HT-29 (cell line): ENCODE measurements around the gene DEFB125. TPM values are rescaled to one million over a fixed set of nuclear protein-coding genes. Genes with fewer than 3 reads are reported as not detected.
"Not testable (repeated sequence)": the region's sequence is repeated elsewhere in the genome, so short reads cannot be mapped to it uniquely, and the experiment has no call there.

ENCODE experiments used
- DNase-seq: peaks from one replicate; pipeline ENCODE4 v3.0.0-alpha.2; 2015; ENCODE audit warnings: low spot score
- total RNA-seq: library from RNA; depleted of rRNA; stranded (reverse); fragments of >200 nt; shearing (Covaris generic); gene quantifications from 2 replicates; pipeline ENCODE4 v1.2.3, GENCODE V29; 2014; rRNA removed

Gene DEFB125, protein sequence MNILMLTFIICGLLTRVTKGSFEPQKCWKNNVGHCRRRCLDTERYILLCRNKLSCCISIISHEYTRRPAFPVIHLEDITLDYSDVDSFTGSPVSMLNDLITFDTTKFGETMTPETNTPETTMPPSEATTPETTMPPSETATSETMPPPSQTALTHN
- total RNA-seq: not detected in 2 replicates

DNA sequence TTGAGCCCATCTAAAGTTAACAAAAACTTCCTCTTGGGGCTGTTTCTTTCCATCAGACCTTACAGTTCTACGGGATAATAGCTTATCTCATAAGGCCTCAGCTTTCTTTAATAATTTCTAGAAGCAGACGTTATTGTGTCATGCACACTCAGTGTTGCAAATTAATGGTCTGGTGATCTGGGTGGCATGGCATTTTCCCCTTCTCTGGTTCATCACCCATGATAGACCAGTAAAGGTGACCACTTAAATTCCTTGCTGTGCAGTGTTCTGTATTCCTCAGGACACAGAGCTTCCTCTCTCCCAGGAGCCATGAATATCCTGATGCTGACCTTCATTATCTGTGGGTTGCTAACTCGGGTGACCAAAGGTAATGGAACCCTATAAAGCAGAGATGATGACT is at the start of gene DEFB125:
Gene DEFB125 (plus strand): TSS at position 272 of the 400 bp plus-strand sequence. CDS start 38 bp downstream, at position 310.
- DNase-seq: no peak

DNA sequence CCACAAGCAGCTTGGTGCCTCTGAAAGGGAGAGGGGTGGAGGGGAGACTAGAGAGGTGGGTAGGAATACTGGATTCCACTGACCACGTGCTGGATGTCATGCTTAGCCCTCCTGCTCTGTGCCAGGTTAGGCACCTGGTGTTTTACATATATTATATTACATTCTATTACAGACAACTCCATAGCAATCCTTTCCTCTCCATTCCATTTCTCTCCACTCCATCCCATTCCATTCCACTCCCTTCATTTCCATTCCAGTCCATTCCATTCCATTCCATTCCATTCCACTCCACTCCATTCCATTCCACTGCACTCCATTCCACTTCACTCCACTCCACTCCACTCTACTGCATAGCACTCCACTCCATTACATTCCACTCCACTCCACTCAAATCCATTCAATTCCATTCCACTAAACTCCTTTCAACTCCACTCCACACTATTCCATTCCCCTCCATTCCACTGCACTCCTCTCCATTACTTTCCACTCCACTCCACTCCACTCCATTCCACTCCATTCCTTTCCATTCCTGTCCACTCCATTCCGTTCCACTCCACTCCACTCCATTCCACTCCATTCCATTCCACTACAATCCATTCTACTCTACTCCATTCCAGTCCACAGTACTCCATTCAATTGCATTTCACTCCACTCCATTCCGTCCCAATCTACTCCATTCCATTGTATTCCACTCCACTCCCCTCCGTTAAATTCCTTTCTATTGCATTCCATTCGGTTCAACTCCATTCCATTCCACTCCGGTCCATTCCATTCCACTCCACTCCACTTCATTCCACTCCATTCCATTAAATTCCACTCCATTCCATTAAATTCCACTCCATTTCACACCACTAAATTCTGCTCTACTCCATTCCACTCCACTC is 27.2 kb upstream of the DEFB125 start:
- DNase-seq: no peak

DNA sequence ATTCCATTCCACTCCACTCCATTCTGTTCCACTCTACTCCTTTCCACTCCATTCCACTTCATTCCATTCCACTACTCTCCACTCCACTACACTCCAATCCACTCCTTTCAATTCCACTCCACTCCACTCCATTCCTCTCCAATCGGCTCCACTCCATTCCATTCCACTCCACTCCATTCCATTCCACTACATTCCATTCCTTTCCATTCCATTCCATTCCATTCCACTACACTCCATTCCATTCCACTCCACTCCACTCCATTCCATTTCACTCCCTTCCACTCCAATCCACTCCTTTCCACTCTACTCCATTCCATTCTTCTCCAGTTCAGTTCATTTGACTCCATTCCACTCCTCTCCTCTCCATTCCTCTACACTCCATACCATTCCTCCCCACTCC is 26.2 kb upstream of the DEFB125 start:
- DNase-seq: no peak

DNA sequence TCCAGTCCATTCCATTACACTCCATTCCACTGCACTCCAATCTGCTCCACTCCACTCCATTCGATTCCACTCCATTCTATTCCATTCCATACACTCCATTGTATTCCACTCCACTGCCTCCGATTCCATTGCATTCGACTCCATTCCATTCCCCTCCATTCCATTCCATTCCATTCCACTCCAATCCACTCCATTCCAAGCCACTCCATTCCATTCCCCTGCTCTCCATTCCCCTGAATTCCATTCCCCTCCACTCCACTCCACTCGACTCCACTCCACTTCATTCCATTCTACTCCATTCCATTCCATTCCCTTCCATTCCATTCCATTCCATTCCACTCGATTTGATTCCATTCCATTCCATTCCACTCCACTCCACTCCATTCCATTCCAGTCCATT is 25.7 kb upstream of the DEFB125 start:
- no peak for DNase-seq

DNA sequence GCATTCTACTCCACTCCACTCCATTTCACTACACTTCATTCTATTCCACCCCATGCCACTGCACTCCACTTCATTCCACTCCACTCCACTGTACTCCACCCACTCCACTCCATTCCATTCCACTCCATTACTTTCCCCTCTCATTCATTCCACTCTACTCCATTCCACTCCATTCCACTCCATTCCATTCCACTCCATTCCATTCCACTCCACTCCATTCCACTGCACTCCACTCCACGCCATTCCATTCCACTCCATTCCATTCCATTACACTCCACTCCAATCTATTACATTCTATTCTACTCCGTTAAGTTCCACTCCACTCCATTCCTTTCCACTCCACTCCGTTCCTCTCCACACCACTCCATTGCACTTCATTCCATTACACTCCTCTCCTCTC is 25.0 kb upstream of the DEFB125 start:
- no peak for DNase-seq

DNA sequence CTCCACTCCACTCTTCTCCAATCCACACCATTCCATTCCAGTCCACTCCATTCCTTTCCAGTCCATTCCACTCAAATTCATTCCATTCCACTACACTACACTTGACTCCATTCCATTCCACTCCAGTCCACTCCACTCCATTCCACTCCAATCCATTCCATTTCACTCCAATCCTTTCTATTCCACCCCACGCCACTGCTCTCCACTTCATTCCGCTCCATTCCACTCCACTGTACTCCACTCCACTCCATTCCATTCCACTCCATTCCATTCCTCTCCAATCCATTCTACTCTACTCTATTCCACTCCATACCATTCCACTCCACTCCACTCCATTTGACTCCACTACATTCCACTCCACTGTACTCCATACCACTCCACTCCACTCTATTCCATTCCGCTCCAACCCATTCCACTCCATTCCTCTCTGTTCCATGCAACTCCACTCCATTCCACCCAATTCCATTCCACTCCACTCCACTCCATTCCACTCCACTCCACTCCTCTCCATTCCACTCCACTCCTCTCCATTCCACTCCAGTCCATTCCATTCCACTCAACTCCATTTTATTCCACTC is 23.4 kb upstream of the DEFB125 start:
- no peak for DNase-seq

DNA sequence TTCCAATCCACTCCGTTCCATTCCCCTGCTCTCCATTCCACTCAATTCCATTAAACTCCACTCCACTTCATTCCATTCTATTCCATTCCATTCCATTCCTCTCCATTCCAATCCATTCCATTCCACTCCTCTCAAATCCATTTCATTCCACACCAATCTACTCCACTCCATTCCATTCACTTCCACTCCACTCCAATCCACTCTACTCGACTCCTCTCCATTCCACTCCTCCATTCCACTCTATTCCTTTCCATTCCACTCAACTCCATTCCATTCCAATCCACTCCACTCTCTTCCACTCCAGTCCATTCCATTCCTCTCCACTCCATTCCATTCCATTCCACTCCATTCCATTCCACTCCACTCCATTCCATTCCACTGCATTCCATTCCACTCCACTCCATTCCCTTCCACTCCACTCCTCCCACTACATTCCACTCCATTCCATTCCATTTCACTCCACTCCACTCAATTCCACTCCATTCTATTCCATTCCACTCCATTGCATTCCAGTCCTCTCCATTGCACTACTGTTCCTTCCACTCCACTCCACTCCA is 22.6 kb upstream of the DEFB125 start:
- DNase-seq: no peak

DNA sequence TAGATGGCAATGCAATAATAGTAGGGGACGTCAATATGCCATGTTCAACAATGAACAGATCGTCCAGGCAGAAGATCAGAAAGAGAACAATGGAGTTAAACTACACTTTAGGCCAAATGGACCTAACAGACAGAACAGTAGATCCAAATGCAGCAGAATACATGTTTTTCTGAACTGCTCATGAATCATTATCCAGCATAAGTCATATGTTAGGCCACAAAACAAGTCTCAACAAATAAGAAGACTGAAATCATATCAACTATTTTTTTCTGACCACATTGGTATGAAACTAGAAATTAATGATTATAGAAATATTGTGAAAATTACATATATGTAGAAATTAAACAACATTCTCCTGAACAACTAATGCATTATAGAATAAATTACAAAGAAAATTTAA is 10.2 kb upstream of the DEFB125 start:
- no peak for DNase-seq

DNA sequence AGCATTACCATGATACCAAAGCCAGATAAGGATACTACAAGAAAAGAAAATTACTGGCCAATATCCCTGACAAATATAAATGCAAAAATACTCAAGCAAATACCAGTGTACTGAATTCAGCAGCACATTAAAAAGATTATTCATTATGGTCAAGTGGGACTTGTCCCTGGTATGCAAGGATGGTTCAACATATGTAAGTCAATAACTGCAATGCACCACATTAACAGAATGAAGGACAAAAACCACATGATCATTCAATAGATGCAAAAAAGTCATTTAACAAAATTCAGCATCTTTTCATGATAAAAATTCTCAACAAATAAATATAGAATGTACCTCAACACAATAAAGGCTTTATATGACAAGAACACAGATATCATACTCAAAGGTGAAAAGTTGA is 9.1 kb upstream of the DEFB125 start:
- DNase-seq: no peak

DNA sequence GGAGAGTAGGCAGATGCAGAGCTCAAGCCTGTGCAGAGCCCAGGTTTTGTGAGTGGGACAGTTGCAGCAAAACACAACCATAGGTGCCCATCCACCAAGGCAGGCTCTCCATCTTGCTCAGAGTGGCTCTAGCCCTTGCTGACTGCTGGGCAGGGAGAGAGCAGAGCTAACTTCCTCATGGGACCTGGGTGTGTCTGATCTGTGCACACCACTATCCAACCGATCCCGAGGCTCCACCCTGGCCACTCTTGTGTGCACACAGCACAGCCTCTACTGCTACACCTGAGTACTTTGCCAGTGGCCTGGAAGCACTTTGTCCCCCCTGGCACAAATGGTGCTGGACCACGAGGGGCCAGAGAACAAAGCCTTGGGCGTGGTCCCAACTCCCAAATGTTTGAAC is 7.9 kb upstream of the DEFB125 start:
- DNase-seq: no peak

DNA sequence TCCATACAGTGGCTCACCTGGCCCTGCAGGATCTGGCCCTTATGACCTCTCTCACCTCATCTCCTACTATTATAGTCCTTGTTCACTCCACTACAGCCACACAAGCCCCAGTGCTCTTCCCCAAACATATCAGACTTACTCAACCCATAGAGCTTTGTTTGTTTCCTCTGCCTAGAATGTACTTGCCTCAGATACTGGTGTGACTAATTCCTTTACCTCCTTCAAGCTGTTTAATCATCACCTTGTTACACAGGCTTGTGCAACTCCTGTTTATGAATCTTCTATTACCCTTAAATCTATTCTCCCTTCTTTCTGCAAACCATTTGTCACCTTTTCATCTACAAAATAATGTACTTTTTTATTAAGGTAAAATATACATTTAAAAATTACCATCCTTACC is 3.2 kb downstream of the DEFB125 start:
- no peak for DNase-seq

DNA sequence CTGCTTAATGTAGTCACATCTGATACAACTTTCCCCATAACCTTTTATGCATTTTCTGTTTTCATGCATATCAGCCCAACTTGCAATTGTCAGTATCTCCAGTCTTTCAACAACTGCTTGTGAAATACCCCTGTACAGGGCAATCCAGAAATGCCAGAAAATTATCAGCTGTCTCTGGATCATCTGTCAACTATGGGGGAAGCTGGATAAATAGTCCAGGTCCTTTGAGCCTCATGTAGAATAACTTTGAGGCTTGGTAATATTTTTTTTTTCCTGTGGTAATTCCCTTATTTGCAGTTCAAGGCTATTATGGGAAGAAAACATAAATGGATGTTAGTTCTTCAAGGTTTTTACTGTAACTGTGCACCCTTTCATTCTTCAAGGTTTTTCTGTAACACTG is 6.2 kb downstream of the DEFB125 start:
- DNase-seq: no peak

DNA sequence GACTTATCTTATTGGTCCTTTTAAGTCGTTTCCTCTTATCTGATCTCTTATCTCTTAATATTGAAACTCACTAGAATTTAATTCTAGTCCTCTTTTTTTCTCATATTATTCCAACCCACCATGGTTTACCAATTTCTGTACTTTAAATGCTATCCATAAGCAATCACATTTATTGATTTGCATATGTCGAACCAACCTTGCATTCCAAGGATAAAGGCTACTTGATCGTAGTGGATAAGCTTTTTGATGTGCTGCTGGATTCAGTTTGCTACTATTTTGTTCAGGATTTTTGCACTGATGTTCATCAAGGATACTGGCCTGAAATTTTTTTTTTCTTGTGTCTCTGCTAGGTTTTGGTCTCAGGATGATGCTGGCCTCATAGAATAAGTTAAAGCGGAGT is 7.7 kb downstream of the DEFB125 start:
- no peak for DNase-seq

DNA sequence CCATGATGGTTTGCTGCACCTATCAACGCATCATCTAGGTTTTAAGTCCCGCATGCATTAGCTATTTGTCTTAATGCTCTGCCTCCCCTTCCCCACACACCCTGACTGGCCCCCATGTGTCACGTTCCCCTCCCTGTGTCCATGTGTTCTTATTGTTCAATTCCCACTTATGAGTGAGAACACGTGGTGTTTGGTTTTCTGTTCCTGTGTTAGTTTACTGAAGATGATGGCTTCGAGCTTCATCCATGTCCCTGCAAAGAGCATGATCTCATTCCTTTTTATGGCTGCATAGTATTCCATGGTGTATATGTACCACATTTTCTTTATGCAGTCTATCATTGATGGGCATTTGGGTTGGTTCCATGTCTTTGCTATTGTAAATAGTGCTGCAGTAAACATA is 10.2 kb downstream of the DEFB125 start:
- DNase-seq: not testable (repeated sequence)

DNA sequence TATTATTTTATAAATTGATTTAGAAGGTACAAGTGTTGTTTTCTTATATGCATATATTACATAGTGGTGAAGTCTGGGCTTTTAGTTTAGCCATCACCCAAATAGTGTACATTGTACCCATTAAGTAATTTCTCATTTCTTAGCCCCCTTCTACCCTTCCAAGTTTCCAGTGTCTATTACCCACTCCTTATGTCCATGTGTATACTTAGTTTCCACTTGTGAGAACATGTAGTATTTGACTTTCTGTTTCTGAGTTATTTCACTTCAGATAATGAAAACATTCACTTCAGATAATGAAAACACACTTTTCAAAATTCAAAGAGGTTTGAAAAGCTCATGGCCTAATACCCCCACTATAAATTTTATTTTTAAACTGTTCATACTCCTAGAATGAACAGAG is 14.5 kb downstream of the DEFB125 start:
- DNase-seq: no peak

DNA sequence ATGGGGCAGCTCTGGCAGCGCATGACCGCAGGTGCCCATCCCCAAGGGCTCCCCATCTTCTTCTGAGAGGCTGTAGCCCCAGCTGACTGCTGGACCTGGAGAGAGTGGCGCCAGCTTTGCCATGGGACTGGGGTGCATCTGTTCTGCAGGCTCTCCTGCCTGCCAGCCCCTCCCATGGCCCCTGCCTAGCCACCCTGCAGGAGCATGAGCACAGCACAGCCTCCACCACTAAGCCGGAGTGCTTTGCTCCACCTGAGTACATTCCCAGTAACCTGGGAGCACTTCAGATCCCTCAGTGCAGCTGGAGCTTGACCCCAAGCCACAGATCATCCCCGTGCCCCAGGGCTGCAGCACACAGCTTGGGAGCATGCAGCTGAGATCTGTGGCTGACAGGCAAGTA is 16.0 kb downstream of the DEFB125 start:
- DNase-seq: no peak

DNA sequence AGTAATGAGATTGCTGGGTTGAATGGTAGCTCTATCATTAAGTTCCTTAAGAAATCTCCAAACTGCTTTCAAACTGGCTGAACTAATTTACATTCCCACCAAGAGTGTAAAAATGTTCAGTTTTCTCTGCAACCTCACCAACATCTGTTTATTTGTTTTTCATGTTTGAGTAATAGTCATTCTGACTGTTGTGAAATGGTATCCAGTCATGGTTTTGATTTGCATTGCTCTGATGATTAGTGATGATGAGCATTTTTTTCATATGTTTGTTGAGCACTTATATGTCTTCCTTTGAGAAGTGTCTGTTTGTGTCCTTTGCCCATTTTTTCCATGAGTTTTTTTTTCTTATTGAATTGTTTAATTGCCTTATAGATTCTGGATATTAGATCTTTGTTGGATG is 24.9 kb downstream of the DEFB125 start:
- no peak for DNase-seq

DNA sequence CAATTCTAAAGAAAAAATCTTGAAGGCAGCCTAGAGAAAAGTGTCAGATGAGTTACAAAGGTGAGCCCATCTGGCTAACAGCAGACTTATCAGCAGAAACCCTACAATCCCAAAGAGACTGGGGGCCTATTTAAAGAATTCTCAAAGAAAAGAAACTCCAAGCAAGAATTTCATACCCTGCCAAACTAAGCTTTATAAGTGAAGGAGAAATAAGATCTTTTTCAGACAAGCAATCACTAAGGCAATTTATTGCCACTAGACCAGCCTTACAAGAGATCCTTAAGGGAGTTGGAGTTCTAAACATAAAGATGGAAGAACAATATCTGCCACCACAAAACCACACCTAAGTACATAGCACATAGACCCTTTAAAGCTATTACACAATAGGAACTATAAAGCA is 30.0 kb downstream of the DEFB125 start:
- no peak for DNase-seq

DNA sequence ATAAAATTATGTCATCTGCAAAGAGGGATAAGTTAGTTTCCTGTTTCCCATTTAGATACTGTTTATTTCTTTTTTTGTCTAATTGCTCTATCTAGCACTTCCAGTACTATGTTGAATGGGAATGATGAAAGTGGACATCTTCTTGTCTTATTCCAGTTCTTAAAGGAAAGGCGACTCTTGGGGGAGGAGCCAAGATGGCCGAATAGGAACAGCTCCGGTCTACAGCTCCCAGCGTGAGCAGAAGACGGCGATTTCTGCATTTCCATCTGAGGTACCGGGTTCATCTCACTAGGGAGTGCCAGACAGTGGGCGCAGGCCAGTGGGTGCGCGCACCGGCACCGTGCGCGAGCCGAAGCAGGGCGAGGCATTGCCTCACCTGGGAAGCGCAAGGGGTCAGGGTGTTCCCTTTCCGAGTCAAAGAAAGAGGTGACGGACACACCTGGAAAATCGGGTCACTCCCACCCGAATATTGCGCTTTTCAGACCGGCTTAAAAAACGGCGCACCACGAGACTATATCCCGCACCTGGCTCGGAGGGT is 42.4 kb downstream of the DEFB125 start:
- DNase-seq: not testable (repeated sequence)

DNA sequence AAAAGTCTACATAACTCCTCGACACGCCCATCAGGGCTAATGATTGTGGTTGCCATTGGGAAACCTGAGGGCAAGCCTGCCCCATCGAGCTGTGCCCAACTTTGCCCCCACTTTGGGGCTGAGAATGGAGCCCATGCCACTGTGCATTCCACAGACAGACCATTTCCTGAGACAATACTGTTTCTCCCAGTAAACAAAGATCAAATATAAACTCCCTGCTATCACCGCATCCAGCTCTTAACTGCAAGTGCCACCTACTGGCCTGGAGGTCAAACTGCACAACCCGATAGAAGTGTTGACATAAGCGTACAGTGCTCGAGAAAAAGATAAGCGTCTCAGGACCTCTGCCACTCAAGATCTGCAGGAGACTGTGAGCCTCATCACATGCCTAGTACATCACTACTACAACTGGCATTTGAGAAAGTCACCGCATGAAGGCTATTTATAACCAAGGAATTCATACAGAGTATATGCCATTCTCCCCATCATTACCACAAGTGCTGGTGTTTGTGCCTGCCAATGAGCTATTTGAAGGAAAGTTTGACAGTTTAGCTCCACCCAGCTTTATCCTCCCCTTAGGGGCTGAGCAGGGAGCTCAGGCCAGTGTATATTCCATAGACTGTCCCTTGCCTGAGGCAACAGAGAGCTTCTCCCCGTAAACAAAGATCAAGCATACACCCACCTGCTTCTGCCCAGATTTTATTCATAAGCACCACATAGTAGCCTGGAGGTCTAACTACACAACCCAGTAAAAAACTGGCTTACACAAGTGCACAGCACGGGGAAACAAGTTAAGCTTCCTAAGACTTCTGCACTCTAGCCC is 50.4 kb downstream of the DEFB125 start:
- DNase-seq: peak; percentile 52

DNA sequence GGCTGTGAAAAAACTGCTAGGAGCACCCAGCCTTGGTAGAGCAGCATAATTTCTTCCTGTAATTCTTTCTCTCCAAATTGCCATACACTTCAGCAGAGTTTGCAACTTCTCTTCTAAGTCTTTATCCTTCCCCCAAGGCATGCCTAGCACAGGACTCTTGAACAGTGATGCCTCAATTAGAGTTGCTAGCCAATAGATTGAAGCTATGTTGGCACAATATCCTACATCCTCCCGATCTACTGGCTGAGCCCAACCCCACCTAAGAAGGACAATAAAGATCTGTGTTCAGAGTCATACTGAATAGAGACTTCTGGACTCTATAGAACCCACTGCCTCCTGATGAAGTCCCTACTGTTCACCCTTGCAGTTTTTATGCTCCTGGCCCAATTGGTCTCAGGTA is 54.8 kb downstream of the DEFB125 start, which contains the start of gene DEFB126:
Gene DEFB126 (plus strand): TSS at position 301 of the 400 bp plus-strand sequence. CDS start 39 bp downstream, at position 340.
- no peak for DNase-seq
